Mesendoderm (in vitro differentiated cells): Measurements from ENCODE around the gene ENHO. TPM values are rescaled to one million over a fixed set of nuclear protein-coding genes. Genes with fewer than 3 reads are reported as not detected.

Experiments
- DNase-seq: peaks from one replicate; pipeline ENCODE4 v3.0.0; 2013
- H2AK5ac ChIP-seq: 2 replicates; pipeline ENCODE4 v1.6.1; 2013; ENCODE audit warnings: low read length, inconsistent platforms
- H2BK120ac ChIP-seq: 2 replicates; pipeline ENCODE4 v1.6.1; 2013; ENCODE audit warnings: low read depth, mild to moderate bottlenecking, low read length, moderate library complexity, mixed read lengths
- H2BK15ac ChIP-seq: replicated peaks from 2 replicates; pipeline ENCODE4 v1.6.1; 2013; ENCODE audit warnings: low read depth, mild to moderate bottlenecking, moderate library complexity
- H2BK5ac ChIP-seq: 2 replicates; pipeline ENCODE4 v1.6.1; 2013; ENCODE audit warnings: low read length, inconsistent platforms
- H3K18ac ChIP-seq: 2 replicates; pipeline ENCODE4 v1.6.1; 2013; ENCODE audit warnings: mild to moderate bottlenecking, low read length, mixed read lengths
- H3K23ac ChIP-seq: one replicate; pipeline ENCODE4 v1.6.1; 2013; ENCODE audit warnings: low read length
- H3K27ac ChIP-seq: 2 replicates; pipeline ENCODE4 v1.5.1; 2013; ENCODE audit warnings: low read depth, mild to moderate bottlenecking, inconsistent platforms, low read length, moderate library complexity
- H3K27me3 ChIP-seq: 2 replicates; pipeline ENCODE4 v1.6.1; 2013; ENCODE audit warnings: low read length, control low read depth, mild to moderate bottlenecking, inconsistent platforms; ENCODE audit not compliant: insufficient read depth, poor library complexity
- H3K36me3 ChIP-seq: 2 replicates; pipeline ENCODE4 v1.6.1; 2013; ENCODE audit warnings: low read length, inconsistent platforms; ENCODE audit not compliant: control insufficient read depth, insufficient read depth
- H3K4ac ChIP-seq: one replicate; pipeline ENCODE4 v1.6.1; 2013; ENCODE audit warnings: low read depth, mild to moderate bottlenecking, low read length, moderate library complexity
- H3K4me1 ChIP-seq: 2 replicates; pipeline ENCODE4 v1.6.1; 2013; ENCODE audit warnings: low read depth, low read length, inconsistent platforms; ENCODE audit not compliant: control insufficient read depth
- H3K4me2 ChIP-seq: 2 replicates; pipeline ENCODE4 v1.6.1; 2013; ENCODE audit warnings: low read length
- H3K4me3 ChIP-seq: 2 replicates; pipeline ENCODE4 v1.5.1; 2013; ENCODE audit warnings: mild to moderate bottlenecking, low read length
- H3K56ac ChIP-seq: one replicate; pipeline ENCODE4 v1.6.1; 2013; ENCODE audit warnings: low read length
- H3K79me1 ChIP-seq: 2 replicates; pipeline ENCODE4 v1.6.1; 2013; ENCODE audit warnings: low read length, inconsistent platforms
- H3K79me2 ChIP-seq: 2 replicates; pipeline ENCODE4 v1.6.1; 2013; ENCODE audit warnings: mild to moderate bottlenecking, low read length; ENCODE audit not compliant: control insufficient read depth, insufficient read depth
- H3K9ac ChIP-seq: 2 replicates; pipeline ENCODE4 v1.6.1; 2013; ENCODE audit warnings: low read length, inconsistent platforms
- H4K5ac ChIP-seq: one replicate; pipeline ENCODE4 v1.6.1; 2013; ENCODE audit warnings: low read length
- H4K8ac ChIP-seq: one replicate; pipeline ENCODE4 v1.6.1; 2013; ENCODE audit warnings: low read depth, mild to moderate bottlenecking, control low read depth, low read length, moderate library complexity
- WGBS: extraction: QIAGEN DNeasy Blood & Tissue Kit; methylation state at CpG from one replicate; pipeline ENCODE4 v1.1.7; 2013; ENCODE audit warnings: low lambda C conversion rate, missing lambda C conversion rate; ENCODE audit not compliant: insufficient coverage; ENCODE audit errors: extremely low coverage; 5-methylcytosine and 5-hydroxymethylcytosine counted together
- small RNA-seq: library from polyadenylated mRNA; stranded (forward); fragments of <200 nt; extraction: miRNeasy Mini kit (QIAGEN cat#:217004); gene quantifications from one replicate; pipeline ENCODE3, GENCODE V24; 2013; ENCODE audit not compliant: insufficient read depth

ENHO gene

GRCh38 chr9:34475097-34475496, 47.7 kb downstream of the ENHO start:
- H3K4ac ChIP-seq = no peak overlapping the region
- no peak overlapping the region for H3K27ac ChIP-seq
- no peak overlapping the region for H2BK15ac ChIP-seq
- H3K18ac ChIP-seq = no peak overlapping the region
- no peak overlapping the region for H3K4me2 ChIP-seq
- WGBS = no CpG with 5 or more reads among the region's 3 CpGs
- H4K8ac ChIP-seq = no peak overlapping the region
- H3K79me2 ChIP-seq = no peaks in the 10 kb centered on the region
- no peak overlapping the region for H2AK5ac ChIP-seq
- no peak overlapping the region for H3K56ac ChIP-seq
- H3K9ac ChIP-seq = no peak overlapping the region
- no peak overlapping the region for H3K4me3 ChIP-seq
- H2BK120ac ChIP-seq = no peak overlapping the region
- no peaks in the 10 kb centered on the region for H3K27me3 ChIP-seq
- DNase-seq = no peak
- no peaks in the 10 kb centered on the region for H3K79me1 ChIP-seq
- no peaks in the 10 kb centered on the region for H3K36me3 ChIP-seq
- no peak overlapping the region for H3K23ac ChIP-seq
- no peaks in the 10 kb centered on the region for H3K4me1 ChIP-seq
- H4K5ac ChIP-seq = no peak overlapping the region
- no peak overlapping the region for H2BK5ac ChIP-seq

Small RNA genes within 50 kb of the gene (small RNA-seq; reads per million reads assigned to genes)
- not detected for gene RN7SKP24
